HG03025 (cell line): ENCODE results near the gene ASB10.

ENCODE experiments used
- ATAC-seq: cut with Tn5 transposase; IDR thresholded peaks from one replicate; pipeline ENCODE4 v1.9.1; 2021; ENCODE audit warnings: mild to moderate bottlenecking, moderate library complexity; ENCODE audit not compliant: unreplicated experiment, low FRiP score

The ASB10 gene

GRCh38 chr7:151189038-151189437 lies 2.0 kb upstream of the ASB10 start:
- ATAC-seq: no peak

- no peak for ATAC-seq
These were observed 1.1 kb upstream of the ASB10 start for GRCh38 chr7:151188252-151188542.

GRCh38 chr7:151187409-151188251 lies 580 bp upstream of the ASB10 start:
- ATAC-seq: no peak

- ATAC-seq: no peak
These were observed 1.0 kb downstream of the ASB10 start for GRCh38 chr7:151185762-151186639.

- ATAC-seq: no peak
These were observed 6.0 kb downstream of the ASB10 start for GRCh38 chr7:151181011-151181431.

- no peak for ATAC-seq
These were observed 7.1 kb downstream of the ASB10 start for GRCh38 chr7:151179946-151180345.

- ATAC-seq: no peak
These were observed 7.7 kb downstream of the ASB10 start for GRCh38 chr7:151179287-151179860.

GRCh38 chr7:151178831-151179230 lies 8.2 kb downstream of the ASB10 start:
- no peak for ATAC-seq

GRCh38 chr7:151178236-151178635 lies 8.8 kb downstream of the ASB10 start:
- ATAC-seq: no peak

- no peak for ATAC-seq
These were observed 9.7 kb downstream of the ASB10 start for GRCh38 chr7:151177310-151177709.

GRCh38 chr7:151176401-151176800 lies 10.6 kb downstream of the ASB10 start:
- ATAC-seq: no peak

GRCh38 chr7:151175793-151176311 lies 11.2 kb downstream of the ASB10 start:
- no peak for ATAC-seq

- ATAC-seq: no peak
These were observed 11.8 kb downstream of the ASB10 start for GRCh38 chr7:151175047-151175792.

GRCh38 chr7:151174246-151175046 lies 12.6 kb downstream of the ASB10 start:
- ATAC-seq: no peak

GRCh38 chr7:151173386-151174245 lies 13.4 kb downstream of the ASB10 start:
- no peak for ATAC-seq

GRCh38 chr7:151172273-151173141 lies 14.5 kb downstream of the ASB10 start:
- no peak for ATAC-seq

- no peak for ATAC-seq
These were observed 18.3 kb downstream of the ASB10 start for GRCh38 chr7:151168787-151169162.
